Common myeloid progenitor, CD34-positive (primary cell): ENCODE data around the gene DYNC1I1.
A peak's percentile ranks its signal among the peaks of the same experiment; 100 is the strongest.

ENCODE experiments used
- CTCF ChIA-PET: fragments of 350-600 bp; sonication (Branson Sonifier 250); formaldehyde crosslinking; loops from one replicate; lab custom pipeline; 2021; ENCODE audit warnings: antibody characterized with exemption; lab: Charles Lee
- POLR2A ChIA-PET: fragments of 350-600 bp; sonication (Branson Sonifier 250); formaldehyde crosslinking; loops from one replicate; lab custom pipeline; 2021; ENCODE audit warnings: antibody characterized with exemption; lab: Charles Lee
- DNase-seq, 3 donors: peaks; one replicate each; pipeline versions ENCODE4 v3.0.0 to v3.0.0-alpha.2; 2013
- H3K27ac ChIP-seq, 2 experiments: 1 replicate in 1 of 2; 2 replicates in 1 of 2; pipeline ENCODE4 v1.7.0; 2013; ENCODE audit warnings: inconsistent platforms in 2 of 2, low read length in 2 of 2, mild to moderate bottlenecking in 2 of 2, low read depth in 1 of 2, moderate library complexity in 1 of 2; ENCODE audit not compliant: severe bottlenecking in 2 of 2, insufficient read depth in 1 of 2, poor library complexity in 1 of 2
- H3K27me3 ChIP-seq, 5 experiments: replicated peaks in 2 of 5; 1 replicate in 3 of 5; 2 replicates in 2 of 5; pipeline versions ENCODE4 v1.6.1 to v1.7.0; 2013; ENCODE audit warnings: low read length in 4 of 5, mild to moderate bottlenecking in 2 of 5, moderate library complexity in 2 of 5, inconsistent platforms in 1 of 5; ENCODE audit not compliant: insufficient read depth in 5 of 5, control insufficient read depth in 4 of 5
- H3K36me3 ChIP-seq, 4 experiments: 1 replicate in 2 of 4; 2 replicates in 2 of 4; pipeline versions ENCODE4 v1.6.1 to v1.7.0; 2013; ENCODE audit warnings: low read length in 3 of 4, control low read depth in 1 of 4, mild to moderate bottlenecking in 1 of 4; ENCODE audit not compliant: control insufficient read depth in 4 of 4, insufficient read depth in 4 of 4
- H3K4me1 ChIP-seq, 4 experiments: 1 replicate in 3 of 4; 2 replicates in 1 of 4; pipeline versions ENCODE4 v1.6.1 to v1.7.1; 2013; ENCODE audit warnings: low read length in 3 of 4, mild to moderate bottlenecking in 3 of 4, control low read depth in 1 of 4, inconsistent platforms in 1 of 4, moderate library complexity in 1 of 4; ENCODE audit not compliant: control insufficient read depth in 4 of 4, insufficient read depth in 4 of 4; ENCODE audit errors: control extremely low read depth in 1 of 4
- H3K4me3 ChIP-seq, 7 experiments: 1 replicate in 4 of 7; 2 replicates in 3 of 7; pipeline versions ENCODE4 v1.5.1 to v1.7.0; 2013; ENCODE audit warnings: mild to moderate bottlenecking in 7 of 7, low read length in 6 of 7, moderate library complexity in 6 of 7, inconsistent platforms in 2 of 7, low read depth in 2 of 7, control low read depth in 1 of 7; ENCODE audit not compliant: insufficient read depth in 4 of 7, control insufficient read depth in 1 of 7; ENCODE audit errors: extremely low read depth in 1 of 7
- H3K9me3 ChIP-seq, 5 experiments: 1 replicate in 4 of 5; 2 replicates in 1 of 5; pipeline versions ENCODE4 v1.6.1 to v1.7.1; 2013; ENCODE audit warnings: low read length in 4 of 5, mild to moderate bottlenecking in 2 of 5, inconsistent platforms in 1 of 5, low read depth in 1 of 5, moderate library complexity in 1 of 5; ENCODE audit not compliant: control insufficient read depth in 4 of 5, insufficient read depth in 2 of 5; ENCODE audit errors: control extremely low read depth in 1 of 5
- WGBS: methylation state at CpG from one replicate; pipeline ENCODE4 v1.1.5; 2013; ENCODE audit not compliant: insufficient coverage; 5-methylcytosine and 5-hydroxymethylcytosine counted together

The DYNC1I1 gene

GRCh38 chr7:95820778-95821177, 48.4 kb downstream of the DYNC1I1 start:
- Histone ChIP-seq H3K27ac (no peak overlapping the region), H3K27me3 (no peaks in the 10 kb centered on the region), H3K4me3 (no peak overlapping the region), H3K4me1 (no peaks in the 10 kb centered on the region), H3K36me3 (no peaks in the 10 kb centered on the region), H3K9me3 (no peaks in the 10 kb centered on the region)
- 100% methylated on average over 4 of the region's 7 CpGs for WGBS
- ChIA-PET CTCF (interaction anchor here (1.9 kb wide), 1 partner anchor 50 kb away, joined by 5 read pairs; no protein-coding TSS in a partner anchor), POLR2A (no interaction called here)
- no peak for DNase-seq

GRCh38 chr7:95822717-95823116, 50.4 kb downstream of the DYNC1I1 start:
- no peaks in the 10 kb centered on the region for H3K36me3 ChIP-seq
- no peaks in the 10 kb centered on the region for H3K9me3 ChIP-seq
- H3K27ac ChIP-seq = no peak overlapping the region
- no peak for DNase-seq
- no peaks in the 10 kb centered on the region for H3K27me3 ChIP-seq
- H3K4me1 ChIP-seq = no peaks in the 10 kb centered on the region
- H3K4me3 ChIP-seq = no peak overlapping the region
- 100% methylated on average over 2 of the region's 3 CpGs for WGBS
- ChIA-PET CTCF (no interaction called here), POLR2A (no interaction called here)

GRCh38 chr7:95824616-95825015, 52.3 kb downstream of the DYNC1I1 start:
- H3K27me3 ChIP-seq = no peaks in the 10 kb centered on the region
- WGBS = 100% methylated on average over 3 of the region's 5 CpGs
- H3K27ac ChIP-seq = no peak overlapping the region
- H3K4me3 ChIP-seq = no peak overlapping the region
- no peaks in the 10 kb centered on the region for H3K9me3 ChIP-seq
- POLR2A ChIA-PET = no interaction called here
- no peaks in the 10 kb centered on the region for H3K4me1 ChIP-seq
- DNase-seq = no peak
- CTCF ChIA-PET = no interaction called here
- H3K36me3 ChIP-seq = no peaks in the 10 kb centered on the region

- Histone ChIP-seq H3K4me1 (no peaks in the 10 kb centered on the region), H3K4me3 (no peak overlapping the region), H3K9me3 (no peaks in the 10 kb centered on the region), H3K27ac (no peak overlapping the region), H3K27me3 (no peaks in the 10 kb centered on the region), H3K36me3 (no peaks in the 10 kb centered on the region)
- DNase-seq = no peak
- 83% methylated on average over 2 of the region's 4 CpGs for WGBS
- CTCF ChIA-PET = interaction anchor here (1.4 kb wide), 1 partner anchor 30 kb away, joined by 4 read pairs; no protein-coding TSS in a partner anchor
- POLR2A ChIA-PET = no interaction called here
Measured at GRCh38 chr7:95828824-95829790, 56.8 kb downstream of the DYNC1I1 start.

GRCh38 chr7:95840953-95841950, 68.9 kb downstream of the DYNC1I1 start:
- H3K36me3 ChIP-seq = no peaks in the 10 kb centered on the region
- ChIA-PET POLR2A (no interaction called here), CTCF (interaction anchor here (0.5 to 2.4 kb wide), 5 partner anchors 14 to 116 kb away, joined by 3 to 6 read pairs (median 3); no protein-coding TSS in a partner anchor)
- no peaks in the 10 kb centered on the region for H3K27me3 ChIP-seq
- no peak overlapping the region for H3K4me3 ChIP-seq
- peaks cover 0 to 5% (median 0%) of the 10 kb centered on the region in 5 experiments for H3K9me3 ChIP-seq
- DNase-seq = peak in 1 of 3 donors; percentile 1
- 88% methylated on average over 2 of the region's 4 CpGs for WGBS
- no peak overlapping the region for H3K27ac ChIP-seq
- H3K4me1 ChIP-seq = no peaks in the 10 kb centered on the region

- POLR2A ChIA-PET = no interaction called here
- Histone ChIP-seq H3K36me3 (no peaks in the 10 kb centered on the region), H3K27ac (no peak overlapping the region), H3K4me1 (no peaks in the 10 kb centered on the region), H3K9me3 (peaks cover 0 to 5% (median 0%) of the 10 kb centered on the region in 5 experiments), H3K4me3 (no peak overlapping the region), H3K27me3 (no peaks in the 10 kb centered on the region)
- WGBS = 100% methylated on average over 2 of the region's 2 CpGs
- no peak for DNase-seq
- CTCF ChIA-PET = no interaction called here
Measured at GRCh38 chr7:95843286-95843685, 70.9 kb downstream of the DYNC1I1 start.
